Stimulated activated naive CD4-positive, alpha-beta T cell treated with Interleukin-2 at 50 U/mL for 16 hours (primary cell): Measurements from ENCODE around the gene SNX11.

Experiments
- DNase-seq: peaks from one replicate; lab custom pipeline; 2025; lab: John Stamatoyannopoulos, UW

The SNX11 gene

GRCh38 chr17:48161127-48161905, 53.8 kb downstream of the SNX11 start:
- DNase-seq: no peak

- DNase-seq: no peak
Measured at GRCh38 chr17:48162306-48162934, 54.9 kb downstream of the SNX11 start.

GRCh38 chr17:48162946-48163506, 55.5 kb downstream of the SNX11 start:
- no peak for DNase-seq

- DNase-seq: no peak
Measured at GRCh38 chr17:48163809-48164208, 56.2 kb downstream of the SNX11 start.

GRCh38 chr17:48169926-48170325, 62.4 kb downstream of the SNX11 start:
- DNase-seq: no peak
